Kidney (tissue), 14 donors: ENCODE results near the gene ANKS6. TPM values are rescaled to one million over a fixed set of nuclear protein-coding genes. Genes with fewer than 3 reads are reported as not detected.

Source experiments
- DNase-seq, 5 donors: peaks; one replicate each; pipeline ENCODE4 v3.0.0-alpha.2; 2013 to 2020
- FAIRE-seq: peaks from 2 replicates; lab custom pipeline; 2012; peaks lifted over from hg19 to GRCh38; lab: Jason Lieb, UNC
- H3K27ac ChIP-seq, 2 donors: one replicate each; pipeline ENCODE4 v1.7.0; 2013; ENCODE audit warnings: low read depth in 2 of 2, low read length in 2 of 2, inconsistent platforms in 1 of 2
- H3K27me3 ChIP-seq: one replicate; pipeline ENCODE4 v1.7.1; 2013; ENCODE audit warnings: low read length, inconsistent platforms; ENCODE audit not compliant: control insufficient read depth, insufficient read depth
- H3K36me3 ChIP-seq, 3 donors: one replicate each; pipeline versions ENCODE4 v1.7.0 to v1.7.1; 2013; ENCODE audit warnings: low read length in 3 of 3, control low read depth in 1 of 3, inconsistent platforms in 1 of 3; ENCODE audit not compliant: insufficient read depth in 3 of 3, control insufficient read depth in 2 of 3
- H3K4me1 ChIP-seq, 3 donors: one replicate each; pipeline versions ENCODE4 v1.7.0 to v1.7.1; 2013; ENCODE audit warnings: low read length in 3 of 3, inconsistent platforms in 1 of 3, low read depth in 1 of 3; ENCODE audit not compliant: control insufficient read depth in 2 of 3, insufficient read depth in 2 of 3
- H3K4me3 ChIP-seq, 3 donors: one replicate each; pipeline versions ENCODE4 v1.7.0 to v1.8.1; 2013; ENCODE audit warnings: low read length in 3 of 3, control low read depth in 1 of 3, inconsistent platforms in 1 of 3
- H3K9ac ChIP-seq, 3 donors: one replicate each; pipeline versions ENCODE4 v1.7.0 to v1.7.1; 2013; ENCODE audit warnings: low read length in 3 of 3, control low read depth in 1 of 3, inconsistent platforms in 1 of 3
- H3K9me3 ChIP-seq, 3 donors: one replicate each; pipeline versions ENCODE4 v1.7.0 to v1.7.1; 2013; ENCODE audit warnings: low read length in 3 of 3, control low read depth in 1 of 3, inconsistent platforms in 1 of 3; ENCODE audit not compliant: control insufficient read depth in 2 of 3, insufficient read depth in 1 of 3
- intact Hi-C: fragments of 100-400 bp; cut with DNase I; formaldehyde crosslinking; loops from one replicate; pipeline ENCODE4 v1.11.1; 2022
- polyA plus RNA-seq: library from polyadenylated mRNA; stranded (reverse); fragments of 350-450 nt; fragmentation: Illumina TruSeq; extraction: RNeasy Lipid Tissue Mini Kit (QIAGEN cat#74804); gene quantifications from one replicate; pipeline ENCODE4 v1.2.3, GENCODE V29; 2014; ENCODE audit warnings: low read depth, low replicate concordance; ENCODE audit not compliant: insufficient read depth
- total RNA-seq: library from RNA; stranded (reverse); fragmentation: NEBNext Ultra II Directional; extraction: Animal tissue kit (Norgen Biotek cat#: 25700); gene quantifications from one replicate; pipeline ENCODE4 v1.2.1, GENCODE V29; 2021
- TF ChIP-seq, protein P1 (sequence below): IDR thresholded peaks from 3 replicates; pipeline ENCODE4 v1.5.1; 2012; ENCODE audit warnings: mild to moderate bottlenecking, moderate library complexity, borderline replicate concordance; ENCODE audit not compliant: insufficient read depth; ENCODE audit errors: extremely low read depth
- donor health status: control.
- donor health status: control.
- donor health status: control.
- donor health status: control.
- donor health status: control.
- donor health status: DM: yes; HTN: yes; CAD: no.
- donor health status: Normal renal cell carcinoma (clear cell type).

ANKS6 gene
- total and polyA plus RNA-seq, 2 donors from 2014 or later = 22.0 to 31.8 TPM

DNA sequence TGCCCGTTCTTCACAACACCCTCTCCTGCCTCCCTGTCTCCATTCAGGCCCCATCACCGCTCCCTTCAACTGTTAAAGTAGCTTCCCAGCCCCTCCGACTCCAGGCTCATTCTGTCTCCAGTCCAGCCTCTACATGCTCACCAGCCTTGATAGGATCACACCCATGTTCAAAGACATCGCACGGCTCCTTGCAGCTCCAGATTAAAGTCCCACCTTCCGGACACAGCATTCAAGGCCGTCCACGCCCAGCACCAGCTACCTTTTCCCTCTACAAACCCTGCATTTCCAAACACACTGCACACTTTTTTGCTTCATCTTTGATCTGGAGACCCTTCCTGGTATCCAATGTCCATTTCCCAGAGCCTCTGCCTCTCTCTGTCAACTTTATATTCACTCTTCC lies 94.0 kb downstream of the ANKS6 start:
- Histone ChIP-seq H3K9ac (no peak overlapping the region), H3K4me1 (peaks cover 0 to 3% (median 0%) of the 10 kb centered on the region in 3 donors), H3K27ac (no peak overlapping the region), H3K36me3 (no peaks in the 10 kb centered on the region), H3K4me3 (no peak overlapping the region), H3K27me3 (peaks cover 8% of the 10 kb centered on the region), H3K9me3 (peaks cover 0 to 5% (median 0%) of the 10 kb centered on the region in 3 donors)
- TF ChIP-seq, protein P1, sequence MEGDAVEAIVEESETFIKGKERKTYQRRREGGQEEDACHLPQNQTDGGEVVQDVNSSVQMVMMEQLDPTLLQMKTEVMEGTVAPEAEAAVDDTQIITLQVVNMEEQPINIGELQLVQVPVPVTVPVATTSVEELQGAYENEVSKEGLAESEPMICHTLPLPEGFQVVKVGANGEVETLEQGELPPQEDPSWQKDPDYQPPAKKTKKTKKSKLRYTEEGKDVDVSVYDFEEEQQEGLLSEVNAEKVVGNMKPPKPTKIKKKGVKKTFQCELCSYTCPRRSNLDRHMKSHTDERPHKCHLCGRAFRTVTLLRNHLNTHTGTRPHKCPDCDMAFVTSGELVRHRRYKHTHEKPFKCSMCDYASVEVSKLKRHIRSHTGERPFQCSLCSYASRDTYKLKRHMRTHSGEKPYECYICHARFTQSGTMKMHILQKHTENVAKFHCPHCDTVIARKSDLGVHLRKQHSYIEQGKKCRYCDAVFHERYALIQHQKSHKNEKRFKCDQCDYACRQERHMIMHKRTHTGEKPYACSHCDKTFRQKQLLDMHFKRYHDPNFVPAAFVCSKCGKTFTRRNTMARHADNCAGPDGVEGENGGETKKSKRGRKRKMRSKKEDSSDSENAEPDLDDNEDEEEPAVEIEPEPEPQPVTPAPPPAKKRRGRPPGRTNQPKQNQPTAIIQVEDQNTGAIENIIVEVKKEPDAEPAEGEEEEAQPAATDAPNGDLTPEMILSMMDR = no peak
- FAIRE-seq (no peak), DNase-seq (no peak)
- intact Hi-C loops = no loop called here

DNA sequence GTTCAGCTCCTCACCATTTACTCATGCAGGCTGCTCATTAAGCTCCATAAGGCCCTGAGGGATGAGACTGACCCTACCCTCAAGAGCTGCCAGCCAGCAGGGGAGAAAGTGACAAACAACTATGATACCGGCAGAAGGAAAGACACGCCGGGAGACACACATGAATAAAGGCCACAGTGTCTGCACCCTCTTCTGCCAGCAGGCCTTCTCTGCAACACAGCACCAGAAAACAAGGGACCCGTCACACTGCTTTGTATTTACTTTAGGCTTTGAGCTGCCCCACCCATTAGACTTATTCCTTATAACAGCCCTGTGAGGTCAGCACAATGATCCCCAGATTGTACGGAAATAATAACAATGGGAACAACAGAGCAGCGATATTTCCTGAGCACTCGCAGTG lies 94.8 kb downstream of the ANKS6 start:
- Histone ChIP-seq H3K4me1 (no peaks in the 10 kb centered on the region), H3K4me3 (no peak overlapping the region), H3K27me3 (peaks cover 4% of the 10 kb centered on the region), H3K9me3 (peaks cover 0 to 5% (median 0%) of the 10 kb centered on the region in 3 donors), H3K9ac (no peak overlapping the region), H3K27ac (no peak overlapping the region), H3K36me3 (no peaks in the 10 kb centered on the region)
- intact Hi-C loops = no loop called here
- DNase-seq = no peak
- TF ChIP-seq, protein P1 = no peak
- no peak for FAIRE-seq

DNA sequence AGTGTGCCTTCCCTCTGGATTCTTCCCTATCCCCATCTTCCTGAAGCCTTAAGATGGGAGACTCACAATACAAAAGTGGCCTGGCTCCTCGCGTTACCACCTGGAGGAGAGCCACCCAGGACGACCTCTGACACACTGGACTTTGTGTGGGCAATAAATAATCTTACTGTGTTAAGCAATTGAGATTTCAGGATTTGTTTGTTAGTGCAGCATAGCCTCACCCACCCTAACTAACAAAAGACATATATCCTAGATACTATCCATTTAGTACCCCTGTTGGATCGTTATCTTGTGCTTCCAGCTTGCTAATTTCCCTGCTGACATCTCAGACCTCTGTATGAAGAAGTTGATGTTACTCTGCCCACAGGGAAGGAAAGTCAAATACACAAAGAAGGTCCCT lies 95.6 kb downstream of the ANKS6 start:
- H3K27me3 ChIP-seq = no peaks in the 10 kb centered on the region
- intact Hi-C loops = no loop called here
- no peak overlapping the region for H3K4me3 ChIP-seq
- DNase-seq = no peak
- no peak overlapping the region for H3K27ac ChIP-seq
- no peaks in the 10 kb centered on the region for H3K4me1 ChIP-seq
- no peaks in the 10 kb centered on the region for H3K36me3 ChIP-seq
- H3K9ac ChIP-seq = no peak overlapping the region
- H3K9me3 ChIP-seq = peaks cover 0 to 5% (median 0%) of the 10 kb centered on the region in 3 donors
- TF ChIP-seq, protein P1 = no peak
- FAIRE-seq = no peak

DNA sequence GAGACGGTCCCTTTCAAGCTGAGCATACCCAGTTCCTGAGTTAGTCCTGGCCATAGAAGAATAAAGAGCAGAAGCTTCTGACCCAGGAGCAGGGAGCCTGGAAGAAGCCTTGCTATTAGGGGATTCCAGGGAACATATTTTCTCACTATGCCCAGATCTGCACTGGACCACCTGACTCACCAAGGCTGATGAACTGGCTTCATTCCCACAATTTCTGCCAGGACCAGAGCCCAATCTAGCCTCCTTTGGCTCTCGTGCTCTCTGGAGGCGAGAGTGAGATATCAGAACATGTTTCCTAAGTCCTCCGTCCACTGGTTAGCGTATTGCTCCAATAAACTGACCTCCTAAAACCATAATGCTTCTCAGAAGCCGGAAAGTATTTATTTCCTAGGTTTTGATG lies 97.5 kb downstream of the ANKS6 start:
- no peak for FAIRE-seq
- Histone ChIP-seq H3K4me1 (no peaks in the 10 kb centered on the region), H3K27ac (no peak overlapping the region), H3K36me3 (no peaks in the 10 kb centered on the region), H3K27me3 (no peaks in the 10 kb centered on the region), H3K9ac (no peak overlapping the region), H3K9me3 (peaks cover 0 to 5% (median 0%) of the 10 kb centered on the region in 3 donors), H3K4me3 (no peak overlapping the region)
- intact Hi-C loops = no loop called here
- TF ChIP-seq, protein P1 = no peak
- no peak for DNase-seq
